GM21526 (cell line): ENCODE data around the gene MESP2.

ENCODE experiments used
- ATAC-seq: cut with Tn5 transposase; IDR thresholded peaks from one replicate; pipeline ENCODE4 v1.9.1; 2021; ENCODE audit warnings: moderate library complexity; ENCODE audit not compliant: unreplicated experiment, low FRiP score

MESP2 gene

DNA sequence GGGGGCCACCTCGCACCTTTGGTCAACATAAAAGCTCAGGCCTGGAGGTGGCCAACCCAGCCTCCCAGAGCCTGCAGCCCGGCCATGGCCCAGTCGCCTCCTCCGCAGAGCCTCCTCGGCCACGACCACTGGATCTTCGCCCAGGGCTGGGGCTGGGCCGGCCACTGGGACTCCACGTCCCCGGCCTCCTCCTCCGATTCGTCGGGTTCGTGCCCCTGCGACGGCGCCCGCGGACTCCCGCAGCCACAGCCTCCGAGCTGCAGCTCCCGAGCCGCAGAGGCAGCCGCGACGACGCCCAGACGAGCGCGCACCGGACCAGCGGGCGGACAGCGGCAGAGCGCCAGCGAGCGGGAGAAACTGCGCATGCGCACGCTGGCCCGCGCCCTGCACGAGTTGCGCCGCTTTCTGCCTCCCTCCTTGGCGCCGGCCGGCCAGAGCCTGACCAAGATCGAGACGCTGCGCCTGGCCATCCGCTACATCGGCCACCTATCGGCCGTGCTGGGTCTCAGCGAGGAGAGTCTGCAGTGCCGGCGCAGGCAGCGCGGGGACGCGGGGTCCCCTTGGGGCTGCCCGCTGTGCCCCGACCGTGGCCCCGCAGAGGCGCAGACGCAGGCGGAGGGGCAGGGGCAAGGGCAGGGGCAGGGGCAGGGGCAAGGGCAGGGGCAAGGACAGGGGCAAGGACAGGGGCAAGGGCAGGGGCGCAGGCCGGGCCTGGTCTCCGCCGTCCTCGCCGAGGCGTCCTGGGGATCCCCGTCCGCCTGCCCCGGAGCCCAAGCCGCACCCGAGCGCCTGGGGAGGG, at the start of gene MESP2:
Gene MESP2, plus strand, starts transcription at position 59 of the 799 bp plus-strand sequence. Its CDS starts 26 bp downstream, at position 85.
- ATAC-seq, result no peak

DNA sequence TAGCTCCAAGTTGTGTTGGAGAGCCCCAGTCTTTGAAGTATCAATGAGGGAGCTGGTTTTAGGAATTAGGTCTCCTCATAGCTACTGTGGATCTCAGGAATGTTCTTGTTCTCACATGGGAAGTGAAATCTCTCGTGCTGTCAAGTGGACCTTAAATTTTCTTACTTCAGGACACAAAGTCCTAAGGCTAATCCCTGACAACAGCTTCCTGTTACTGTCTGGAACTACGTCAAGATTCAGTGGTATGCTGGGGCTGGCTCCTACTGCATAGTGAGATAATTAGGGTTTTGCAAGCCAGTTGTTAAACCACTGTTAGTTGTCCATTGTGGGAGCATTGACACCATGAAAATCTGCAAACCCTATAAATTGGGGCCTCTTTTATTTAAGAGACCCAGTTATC, 47.9 kb upstream of the MESP2 start:
- ATAC-seq, result no peak

DNA sequence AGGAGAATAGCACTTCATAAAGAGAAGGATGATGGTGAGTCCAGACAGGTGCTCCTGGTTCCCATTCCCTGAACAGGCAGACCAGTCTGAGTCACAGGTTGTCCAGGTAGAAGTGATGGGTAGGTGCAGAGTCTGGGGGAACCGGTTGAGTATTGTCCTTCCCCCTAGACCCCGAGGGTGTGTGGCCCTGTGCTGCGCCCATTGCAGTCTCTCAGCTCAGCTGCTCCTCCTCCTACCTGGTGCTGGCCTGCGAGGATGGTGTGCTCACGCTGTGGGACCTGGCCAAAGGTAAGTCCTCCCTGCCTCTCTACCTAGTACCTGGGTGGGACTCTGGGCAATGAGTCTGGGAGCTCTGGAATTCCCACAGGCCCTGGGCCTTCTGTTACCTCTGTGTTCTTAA, 44.9 kb upstream of the MESP2 start:
- no peak for ATAC-seq

GRCh38 chr15:89732451-89733172, 43.5 kb upstream of the MESP2 start:
- no peak for ATAC-seq

GRCh38 chr15:89735773-89736172, 40.4 kb upstream of the MESP2 start:
- ATAC-seq, result no peak

DNA sequence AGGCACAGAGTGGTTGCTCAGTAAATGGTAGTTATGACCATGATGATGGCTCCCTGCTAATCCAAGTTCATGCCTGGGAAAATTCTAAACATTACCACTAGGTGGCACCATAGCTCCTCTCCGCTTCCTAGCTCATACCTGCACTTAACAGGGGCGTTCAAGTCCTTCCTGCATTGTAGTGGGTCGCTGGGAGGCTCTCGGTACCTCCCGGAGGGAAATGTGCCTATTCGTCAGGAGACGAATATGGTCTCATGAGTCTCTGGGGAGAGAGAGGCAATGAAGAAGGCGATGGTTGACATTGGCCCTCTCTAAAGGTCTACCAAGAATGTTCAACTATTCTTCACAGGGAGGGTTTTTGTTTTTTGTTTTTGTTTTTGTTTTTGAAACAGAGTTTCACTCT, 36.0 kb upstream of the MESP2 start:
- no peak for ATAC-seq

DNA sequence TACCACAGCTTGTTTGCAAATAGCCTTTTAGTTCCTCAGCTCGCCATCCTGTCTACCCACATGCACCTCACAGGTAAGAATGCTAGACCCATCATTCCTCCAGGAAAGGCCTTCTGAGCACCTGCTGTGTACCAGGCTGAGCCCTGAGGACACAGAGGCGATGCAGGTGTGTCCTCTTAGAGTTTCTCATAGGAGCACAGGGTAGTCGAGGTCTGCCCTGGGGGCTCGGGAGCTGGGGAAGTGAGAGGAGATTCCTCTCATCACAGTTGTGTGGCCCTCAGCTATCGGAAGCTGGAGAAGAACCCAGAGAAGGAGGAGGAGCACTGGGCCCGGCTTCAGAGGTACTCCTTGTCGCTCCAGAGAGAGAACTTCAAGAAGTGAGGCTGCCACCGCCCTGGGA, 33.1 kb upstream of the MESP2 start:
- ATAC-seq, result no peak

DNA sequence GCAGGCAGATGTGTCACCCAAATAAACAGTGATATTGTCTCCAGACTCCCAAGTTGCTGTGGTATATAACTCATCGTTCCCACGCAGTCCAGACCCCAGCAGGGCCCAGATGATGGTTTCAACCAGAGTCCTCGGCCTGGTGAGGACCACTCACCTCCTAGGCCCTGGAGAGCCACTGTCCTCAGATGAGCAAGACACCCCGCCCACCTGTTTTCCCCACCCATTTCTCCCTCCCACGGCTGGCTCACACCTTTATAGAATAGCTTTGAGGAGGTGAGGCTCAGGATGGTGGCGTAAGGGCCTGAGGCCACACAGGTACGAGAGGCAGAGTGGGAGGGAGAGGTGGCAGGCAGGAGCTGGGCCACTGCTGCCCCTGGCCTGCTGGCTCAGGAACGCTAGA, 32.5 kb upstream of the MESP2 start:
- no peak for ATAC-seq

- ATAC-seq, result no peak
These were observed 31.0 kb upstream of the MESP2 start for GRCh38 chr15:89745131-89745530.

- ATAC-seq, result no peak
These were observed 30.4 kb upstream of the MESP2 start for GRCh38 chr15:89745768-89746167.

- ATAC-seq, result no peak
These were observed 29.7 kb upstream of the MESP2 start for GRCh38 chr15:89746386-89746780.

DNA sequence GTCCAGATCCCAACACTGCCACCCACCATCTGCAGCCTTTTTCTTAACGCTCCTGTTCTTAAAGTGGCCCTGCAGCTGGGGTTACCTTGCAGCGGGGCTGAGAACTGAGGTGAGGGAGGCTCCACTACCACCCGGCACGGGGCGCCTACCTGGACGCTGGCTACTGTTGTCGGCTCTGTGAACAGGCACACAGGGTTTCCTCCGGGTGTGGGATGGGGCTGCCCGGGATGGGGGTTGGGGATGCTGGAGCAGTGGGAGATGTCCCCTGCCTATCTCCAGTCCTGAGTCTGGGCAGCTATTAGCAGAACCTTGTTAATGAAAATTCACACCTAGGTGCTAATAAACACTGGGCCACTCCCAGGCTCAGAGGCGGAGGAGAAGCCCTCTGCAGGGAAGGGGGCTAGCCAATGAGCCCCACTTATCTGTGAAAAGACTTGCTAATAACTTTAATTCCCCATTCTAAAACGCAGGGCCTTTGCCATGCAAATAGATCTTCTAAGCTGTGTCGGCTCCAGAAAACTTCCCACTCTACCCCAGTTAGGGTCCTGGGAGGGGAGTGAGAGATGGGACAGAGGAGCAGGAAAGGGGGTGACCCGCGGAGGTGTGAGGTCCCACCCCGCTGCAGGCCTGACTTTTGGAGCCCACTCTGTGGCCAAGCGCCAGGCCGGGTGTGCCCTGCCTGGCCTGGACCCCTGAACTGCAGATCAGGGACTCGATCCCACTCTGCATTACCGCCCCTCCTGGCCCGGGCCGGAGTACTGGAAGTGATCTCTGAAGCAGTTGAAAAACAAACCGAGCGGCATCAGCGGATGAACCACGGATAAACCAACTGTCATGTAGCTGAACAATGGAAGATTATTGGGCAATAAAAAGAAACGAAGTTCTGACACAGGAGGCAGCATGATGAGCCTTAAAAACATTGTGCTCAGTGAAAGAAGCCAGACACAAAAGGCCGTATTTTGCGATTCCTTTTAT, 28.1 kb upstream of the MESP2 start:
- no peak for ATAC-seq

DNA sequence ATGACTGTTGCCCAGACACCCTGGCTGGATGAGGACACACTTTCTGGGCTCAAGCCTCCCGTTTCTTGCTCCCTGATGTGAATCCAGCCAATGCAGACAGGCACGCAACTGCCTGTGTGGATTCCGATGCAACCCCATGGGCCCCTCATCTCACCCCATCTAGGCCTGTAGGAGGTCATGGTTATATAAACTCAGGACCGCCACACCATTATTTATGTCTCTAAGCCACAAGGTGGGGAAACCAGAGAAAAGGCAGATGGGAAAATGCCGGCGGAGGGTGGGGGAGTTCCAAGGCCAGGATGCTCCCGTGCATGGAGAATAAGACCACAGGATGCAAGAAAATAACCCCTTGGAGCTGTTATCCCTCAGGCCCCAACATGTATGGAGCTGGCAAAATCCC, 27.1 kb upstream of the MESP2 start:
- no peak for ATAC-seq

DNA sequence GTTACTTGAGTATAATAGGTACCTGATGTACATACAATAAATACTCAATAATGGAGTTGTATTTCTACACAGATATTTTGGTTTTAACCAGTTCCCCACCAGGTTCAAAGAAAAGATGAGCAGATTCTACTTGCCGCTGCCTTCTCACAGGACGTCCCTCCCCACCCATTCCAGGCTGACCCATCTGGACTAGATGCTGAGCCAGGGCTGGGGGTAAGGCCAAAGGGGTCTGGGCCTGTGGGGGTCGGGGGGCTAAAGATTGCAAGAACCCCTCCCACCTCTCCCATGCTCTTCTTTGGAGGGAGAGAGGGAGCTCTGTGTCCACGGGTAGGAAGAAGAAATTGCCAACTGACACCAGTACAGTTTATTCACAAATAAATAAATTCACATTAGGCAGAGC, 26.6 kb upstream of the MESP2 start:
- ATAC-seq, result no peak

- ATAC-seq, result no peak
These were observed 26.1 kb upstream of the MESP2 start for GRCh38 chr15:89749951-89750559.

DNA sequence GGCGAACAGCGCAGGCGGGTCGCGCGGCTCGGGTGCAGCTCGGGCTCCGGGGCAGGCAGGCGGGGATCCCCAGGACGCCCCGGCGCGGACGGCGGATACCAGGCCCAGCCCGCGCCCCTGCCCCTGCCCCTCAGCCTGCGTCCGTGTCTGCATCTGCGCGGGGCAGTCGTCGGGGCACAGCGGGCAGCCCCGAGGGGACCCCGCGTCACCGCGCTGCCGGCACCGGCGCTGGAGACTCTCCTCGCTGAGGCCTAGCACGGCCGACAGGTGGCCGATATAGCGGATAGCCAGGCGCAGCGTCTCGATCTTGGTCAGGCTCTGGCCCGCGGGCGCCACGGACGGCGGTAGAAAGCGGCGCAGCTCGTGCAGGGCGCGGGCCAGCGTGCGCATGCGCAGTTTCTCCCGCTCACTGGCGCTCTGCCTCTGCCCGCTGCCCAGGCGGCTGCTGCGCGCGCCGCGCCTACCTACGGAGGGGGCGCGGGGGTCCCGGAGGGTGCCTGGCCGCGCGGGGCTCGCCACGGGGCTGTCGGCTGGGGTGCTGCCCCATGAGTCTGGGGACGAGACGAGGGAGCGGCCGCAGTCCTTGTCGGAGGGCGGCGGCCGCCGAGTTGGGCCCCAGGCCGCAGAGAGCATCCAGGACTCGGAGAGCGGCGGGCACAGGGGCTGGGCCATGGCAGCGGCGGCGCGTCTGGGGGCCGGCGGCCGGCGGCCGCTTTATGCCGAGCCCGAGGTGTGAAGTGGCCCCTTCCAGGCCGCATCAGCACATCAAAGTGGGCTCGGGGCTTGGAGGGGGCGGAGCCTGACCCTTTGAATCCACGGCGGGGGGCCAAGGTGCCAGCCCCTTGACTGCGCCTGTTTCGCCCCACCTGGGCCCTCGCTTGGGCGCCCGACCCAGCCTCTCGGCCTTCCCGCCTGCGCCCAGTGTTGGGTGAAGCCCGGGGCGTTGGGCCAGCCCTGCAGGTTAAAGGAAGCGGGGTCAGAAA, 25.3 kb upstream of the MESP2 start, which contains the start of gene MESP1:
Gene MESP1, minus strand, starts transcription at position 690 of the 983 bp plus-strand sequence. Its CDS starts 18 bp downstream, at position 672.
- peak; percentile 90 for ATAC-seq

- ATAC-seq, result no peak
These were observed 24.4 kb upstream of the MESP2 start for GRCh38 chr15:89751748-89752147.

DNA sequence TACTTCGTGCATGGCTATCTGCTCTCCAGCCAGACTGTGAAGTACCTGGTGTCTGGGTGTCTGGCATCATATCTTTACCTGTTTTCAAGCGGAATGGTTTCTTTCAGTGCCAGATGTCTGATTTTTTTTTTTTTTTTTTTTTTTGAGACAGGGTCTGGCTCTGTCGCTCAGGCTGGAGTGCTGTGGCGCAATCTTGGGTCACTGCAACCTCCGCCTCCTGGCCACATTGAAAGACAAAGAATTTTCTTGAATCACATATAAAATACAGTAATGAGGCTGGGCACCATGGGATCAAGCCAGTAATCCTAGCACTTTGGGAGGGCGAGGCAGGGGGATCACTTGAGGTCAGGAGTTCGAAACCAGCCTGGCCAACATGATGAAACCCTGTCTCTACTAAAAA, 22.3 kb upstream of the MESP2 start:
- no peak for ATAC-seq
